ENCODE measurements around the gene C7orf57.
"Not testable (repeated sequence)": the region's sequence is repeated elsewhere in the genome, so short reads cannot be mapped to it uniquely, and the experiment has no call there.

GRCh38 chr7:48000164-48000563 is 35.2 kb upstream of the C7orf57 start:
- not testable (repeated sequence) for TF ChIP-seq CTCF (IDR thresholded peaks at IDR 0.05); SP1 (CRISPR knock-in tag; conservative IDR thresholded peaks at IDR 0.05); ATF3 (CRISPR knock-in tag; conservative IDR thresholded peaks at IDR 0.05); ZSCAN18 (CRISPR knock-in tag; IDR thresholded peaks at IDR 0.05)

Data from WTC11 (cell line).